A673 (cell line): ENCODE results near the gene CEND1. TPM values are rescaled to one million over a fixed set of nuclear protein-coding genes. Genes with fewer than 3 reads are reported as not detected.

ENCODE experiments used
- BruUV-seq: library from RNA; stranded (reverse); fragments of 400-500 nt; replicated peaks from 2 replicates; lab custom pipeline; 2021; lab: Mats Ljungman, UMichigan
- CTCF ChIA-PET: fragments of 300-600 bp; sonication (Branson Sonifier 250); formaldehyde crosslinking; loops from one replicate; lab custom pipeline; 2022; ENCODE audit warnings: antibody characterized with exemption; lab: Charles Lee
- POLR2A ChIA-PET: fragments of 300-600 bp; sonication (Branson Sonifier 250); formaldehyde crosslinking; loops from one replicate; lab custom pipeline; 2022; ENCODE audit warnings: antibody characterized with exemption; ENCODE audit not compliant: low non-redundant PET; lab: Charles Lee
- DNase-seq: peaks from one replicate; pipeline ENCODE4 v3.0.0-alpha.2; 2015; ENCODE audit warnings: low spot score
- H3K27ac ChIP-seq: fragments of 200-600 bp; sonication (generic); 2 replicates; pipeline ENCODE4 v1.5.1; 2016; ENCODE audit warnings: mixed run types, low read depth, mild to moderate bottlenecking, mixed read lengths, antibody characterized with exemption, low read length; ENCODE audit not compliant: poor library complexity, severe bottlenecking
- H3K27me3 ChIP-seq: fragments of 200-600 bp; sonication (generic); replicated peaks from 2 replicates; pipeline ENCODE4 v1.6.1; 2017; ENCODE audit warnings: mixed run types, low read depth, mild to moderate bottlenecking, mixed read lengths, antibody characterized with exemption, low read length; ENCODE audit not compliant: insufficient read depth, poor library complexity
- H3K36me3 ChIP-seq: fragments of 200-600 bp; sonication (generic); 2 replicates; pipeline ENCODE4 v1.6.1; 2016; ENCODE audit warnings: mixed run types, mild to moderate bottlenecking, mixed read lengths, antibody characterized with exemption, low read length; ENCODE audit not compliant: insufficient read depth, poor library complexity, severe bottlenecking
- H3K4me1 ChIP-seq: fragments of 200-600 bp; sonication (generic); 2 replicates; pipeline ENCODE4 v1.6.1; 2017; ENCODE audit warnings: mixed run types, mild to moderate bottlenecking, mixed read lengths, antibody characterized with exemption, low read length; ENCODE audit not compliant: insufficient read depth, poor library complexity, severe bottlenecking
- H3K4me3 ChIP-seq: fragments of 200-600 bp; sonication (generic); 2 replicates; pipeline ENCODE4 v1.5.1; 2016; ENCODE audit warnings: low read depth, mixed run types, mild to moderate bottlenecking, mixed read lengths, low read length; ENCODE audit not compliant: poor library complexity, severe bottlenecking
- H3K9me3 ChIP-seq: fragments of 200-600 bp; sonication (generic); 2 replicates; pipeline ENCODE4 v1.6.1; 2016; ENCODE audit warnings: mixed run types, low read depth, mild to moderate bottlenecking, mixed read lengths, antibody characterized with exemption, low read length; ENCODE audit not compliant: poor library complexity, severe bottlenecking
- EZH2 ChIP-seq: fragments of 200-600 bp; sonication (generic); IDR thresholded peaks from 2 replicates; pipeline ENCODE4 v1.6.1; 2017; ENCODE audit warnings: borderline replicate concordance, low read depth, mild to moderate bottlenecking, mixed read lengths, antibody characterized with exemption, low read length; ENCODE audit not compliant: poor library complexity, severe bottlenecking
- intact Hi-C: fragments of 100-400 bp; cut with micrococcal nuclease; formaldehyde crosslinking; loops from one replicate; pipeline ENCODE4 v1.10.0; 2022; ENCODE audit not compliant: unreplicated experiment
- total RNA-seq: library from RNA; stranded (reverse); gene quantifications from 2 replicates; pipeline ENCODE4 v1.2.3, GENCODE V29; 2021
- TF ChIP-seq, protein P1 (sequence below): fragments of 300-800, 200-600 bp; sonication (generic); conservative IDR thresholded peaks from 2 replicates; pipeline ENCODE4 v1.5.1; 2017; ENCODE audit warnings: low read depth, mild to moderate bottlenecking, antibody characterized with exemption, low read length, moderate library complexity, mixed read lengths

The CEND1 gene
- total RNA-seq, 1 experiment from 2014 or later, result 0.52 TPM

DNA sequence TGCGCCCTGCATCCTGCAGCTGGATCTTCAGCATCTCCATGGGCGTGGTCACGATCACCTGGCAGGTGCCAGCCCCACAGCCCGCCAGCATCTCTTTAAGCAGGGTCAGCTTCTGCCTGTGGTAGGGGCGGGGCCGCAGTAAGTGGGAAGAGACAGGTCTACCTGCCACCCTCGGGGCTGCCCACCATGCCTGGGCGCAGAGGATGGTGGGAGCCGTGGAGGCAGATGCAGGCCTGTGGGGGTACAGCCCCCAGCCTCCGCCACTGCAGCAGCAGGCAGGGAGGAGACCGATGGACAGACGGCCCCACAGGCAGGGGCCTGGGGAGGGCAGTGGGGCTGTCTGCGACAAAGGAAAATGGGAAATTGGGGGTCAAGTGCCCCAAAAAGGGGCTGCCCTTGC lies 3.0 kb upstream of the CEND1 start:
- DNase-seq, result no peak
- POLR2A ChIA-PET, result interaction anchor here (0.6 kb wide), 1 partner anchor 12 kb away, joined by 3 read pairs; no protein-coding TSS in a partner anchor
- intact Hi-C loops, result no loop called here
- no peak overlapping the region for H3K4me3 ChIP-seq
- no peak overlapping the region for H3K27ac ChIP-seq
- CTCF ChIA-PET, result no interaction called here
- H3K27me3 ChIP-seq, result no peaks in the 10 kb centered on the region
- H3K9me3 ChIP-seq, result no peaks in the 10 kb centered on the region
- no TSS peak for BruUV-seq
- H3K36me3 ChIP-seq, result peaks cover 2% of the 10 kb centered on the region
- H3K4me1 ChIP-seq, result peaks cover 10% of the 10 kb centered on the region
- TF ChIP-seq, protein P1, sequence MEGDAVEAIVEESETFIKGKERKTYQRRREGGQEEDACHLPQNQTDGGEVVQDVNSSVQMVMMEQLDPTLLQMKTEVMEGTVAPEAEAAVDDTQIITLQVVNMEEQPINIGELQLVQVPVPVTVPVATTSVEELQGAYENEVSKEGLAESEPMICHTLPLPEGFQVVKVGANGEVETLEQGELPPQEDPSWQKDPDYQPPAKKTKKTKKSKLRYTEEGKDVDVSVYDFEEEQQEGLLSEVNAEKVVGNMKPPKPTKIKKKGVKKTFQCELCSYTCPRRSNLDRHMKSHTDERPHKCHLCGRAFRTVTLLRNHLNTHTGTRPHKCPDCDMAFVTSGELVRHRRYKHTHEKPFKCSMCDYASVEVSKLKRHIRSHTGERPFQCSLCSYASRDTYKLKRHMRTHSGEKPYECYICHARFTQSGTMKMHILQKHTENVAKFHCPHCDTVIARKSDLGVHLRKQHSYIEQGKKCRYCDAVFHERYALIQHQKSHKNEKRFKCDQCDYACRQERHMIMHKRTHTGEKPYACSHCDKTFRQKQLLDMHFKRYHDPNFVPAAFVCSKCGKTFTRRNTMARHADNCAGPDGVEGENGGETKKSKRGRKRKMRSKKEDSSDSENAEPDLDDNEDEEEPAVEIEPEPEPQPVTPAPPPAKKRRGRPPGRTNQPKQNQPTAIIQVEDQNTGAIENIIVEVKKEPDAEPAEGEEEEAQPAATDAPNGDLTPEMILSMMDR, result no peak
- TF ChIP-seq EZH2, result no peak

GRCh38 chr11:792535-792821 lies 2.6 kb upstream of the CEND1 start:
- TF ChIP-seq, protein P1, result no peak
- no peak for TF ChIP-seq EZH2
- no peak for DNase-seq
- H3K27ac ChIP-seq, result no peak overlapping the region
- H3K9me3 ChIP-seq, result no peaks in the 10 kb centered on the region
- H3K4me1 ChIP-seq, result peaks cover 10% of the 10 kb centered on the region
- peaks cover 2% of the 10 kb centered on the region for H3K36me3 ChIP-seq
- BruUV-seq, result no TSS peak
- intact Hi-C loops, result no loop called here
- no peaks in the 10 kb centered on the region for H3K27me3 ChIP-seq
- POLR2A ChIA-PET, result interaction anchor here (0.6 kb wide), 1 partner anchor 12 kb away, joined by 3 read pairs; no protein-coding TSS in a partner anchor
- H3K4me3 ChIP-seq, result no peak overlapping the region
- CTCF ChIA-PET, result no interaction called here

DNA sequence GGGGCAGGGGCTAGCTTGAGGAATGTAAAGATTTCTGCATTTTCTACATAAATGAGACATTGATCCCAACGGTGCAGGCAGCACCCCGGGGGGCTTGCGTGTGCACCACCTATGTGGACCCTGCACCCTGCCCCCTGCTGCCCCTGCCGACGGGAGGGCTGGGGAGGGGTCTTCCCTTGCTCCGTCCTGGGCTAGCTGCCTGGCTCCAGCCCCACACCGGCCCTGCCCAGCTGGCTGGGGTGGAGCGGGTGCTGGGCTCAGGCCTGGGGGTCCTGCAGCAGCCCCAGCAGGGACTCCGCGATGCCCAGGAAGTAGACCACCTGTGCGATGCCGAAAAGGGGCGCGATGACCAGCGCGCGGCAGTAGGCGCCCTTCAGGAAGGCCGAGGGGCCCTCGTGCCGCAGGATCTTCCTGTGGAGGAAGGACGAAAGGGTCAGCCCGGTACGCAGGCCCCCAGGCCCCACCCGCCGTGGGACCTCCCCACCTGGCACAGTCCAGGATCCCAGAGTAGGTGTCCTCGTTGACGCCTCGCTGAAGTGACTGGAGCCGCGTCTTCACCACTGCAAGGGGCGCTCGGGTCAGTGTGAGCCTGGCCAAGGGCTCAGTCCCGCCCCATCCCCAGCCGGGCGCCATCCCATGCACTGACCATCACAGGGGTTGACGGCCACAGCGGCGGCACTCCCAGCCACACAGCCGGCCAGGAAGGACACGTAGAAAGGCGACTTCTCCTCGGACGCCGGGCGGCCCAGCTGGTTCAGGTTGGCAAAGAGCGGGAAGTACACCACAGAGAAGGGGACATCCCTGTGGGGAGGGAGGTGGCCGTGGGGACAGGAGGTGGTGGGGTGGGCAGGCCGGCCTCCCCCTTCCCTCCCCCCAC lies 2.0 kb upstream of the CEND1 start:
- Histone ChIP-seq H3K27me3 (no peaks in the 10 kb centered on the region), H3K9me3 (no peaks in the 10 kb centered on the region), H3K4me3 (no peak overlapping the region), H3K4me1 (peaks cover 10% of the 10 kb centered on the region), H3K36me3 (peaks cover 2% of the 10 kb centered on the region), H3K27ac (no peak overlapping the region)
- BruUV-seq, result no TSS peak
- ChIA-PET POLR2A (interaction anchor here (0.6 kb wide), 2 partner anchors 11 to 1630 kb away, joined by 3 to 16 read pairs; no protein-coding TSS in a partner anchor), CTCF (no interaction called here)
- intact Hi-C loops, result no loop called here
- TF ChIP-seq, protein P1, result no peak
- TF ChIP-seq EZH2, result no peak
- no peak for DNase-seq
